Stimulated activated CD8-positive, alpha-beta memory T cell treated with anti-CD3 and anti-CD28 coated beads, Interleukin-2, amount 100 ng/mL, for 1 hour (primary cell): Measurements from ENCODE around the gene ELOA.
"Not testable (repeated sequence)": the region's sequence is repeated elsewhere in the genome, so short reads cannot be mapped to it uniquely, and the experiment has no call there.

Experiments used
- DNase-seq, 2 donors: peaks; one replicate each; pipeline ENCODE4 v3.0.0-alpha.2; 2020; ENCODE audit warnings: low read depth in 2 of 2

Gene ELOA

GRCh38 chr1:23801338-23801748 lies 58.1 kb downstream of the ELOA start:
- no peak for DNase-seq

- DNase-seq, result no peak
Observed at GRCh38 chr1:23801876-23802275, 58.6 kb downstream of the ELOA start.

- DNase-seq, result not testable (repeated sequence)
Observed at GRCh38 chr1:23802809-23803342, 59.6 kb downstream of the ELOA start.

GRCh38 chr1:23803674-23804073 lies 60.4 kb downstream of the ELOA start:
- DNase-seq, result no peak

- no peak for DNase-seq
Observed at GRCh38 chr1:23804183-23804835, 61.0 kb downstream of the ELOA start.

GRCh38 chr1:23805025-23805424 lies 61.8 kb downstream of the ELOA start:
- no peak for DNase-seq

- no peak for DNase-seq
Observed at GRCh38 chr1:23806280-23806679, 63.0 kb downstream of the ELOA start.

GRCh38 chr1:23807453-23807852 lies 64.2 kb downstream of the ELOA start:
- DNase-seq, result no peak

GRCh38 chr1:23809751-23810171 lies 66.5 kb downstream of the ELOA start:
- peak; percentile 55 to 69 for DNase-seq

- DNase-seq, result no peak
Observed at GRCh38 chr1:23810818-23811540, 67.7 kb downstream of the ELOA start.
